ENCODE measurements around the gene DAB2. TPM values are rescaled to one million over a fixed set of nuclear protein-coding genes. Genes with fewer than 3 reads are reported as not detected.

The DAB2 gene
- polyA plus RNA-seq, 1 experiment: 168 TPM

DNA sequence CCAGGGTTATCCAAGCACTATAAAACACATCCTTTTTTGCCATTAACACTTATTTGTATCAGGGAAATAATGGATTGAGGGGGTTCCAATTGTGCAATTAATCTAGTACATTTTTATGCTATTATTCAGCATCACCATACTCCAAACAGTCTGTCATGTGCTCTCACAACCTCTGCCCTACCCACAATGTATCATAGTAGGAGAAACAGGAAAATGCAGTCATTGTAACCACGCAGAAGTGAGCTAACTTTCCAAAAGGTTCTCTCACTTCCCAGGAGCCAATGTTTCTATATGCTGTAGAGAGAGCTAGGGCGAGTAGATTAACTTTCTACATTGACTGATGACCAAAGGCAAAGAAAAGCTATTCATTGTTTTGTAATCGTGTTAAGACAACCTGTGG lies 29.8 kb downstream of the DAB2 start:
- DNase-seq (ENCODE audit: low read depth): peak; percentile 53
- CTCF ChIA-PET: interaction anchor here (5.4 kb wide), 1 partner anchor 18 kb away, joined by 27 read pairs; no protein-coding TSS in a partner anchor
- H3K4me3 ChIP-seq (ENCODE audit: low read depth, low read length): no peak overlapping the region
- TF ChIP-seq, protein P1, sequence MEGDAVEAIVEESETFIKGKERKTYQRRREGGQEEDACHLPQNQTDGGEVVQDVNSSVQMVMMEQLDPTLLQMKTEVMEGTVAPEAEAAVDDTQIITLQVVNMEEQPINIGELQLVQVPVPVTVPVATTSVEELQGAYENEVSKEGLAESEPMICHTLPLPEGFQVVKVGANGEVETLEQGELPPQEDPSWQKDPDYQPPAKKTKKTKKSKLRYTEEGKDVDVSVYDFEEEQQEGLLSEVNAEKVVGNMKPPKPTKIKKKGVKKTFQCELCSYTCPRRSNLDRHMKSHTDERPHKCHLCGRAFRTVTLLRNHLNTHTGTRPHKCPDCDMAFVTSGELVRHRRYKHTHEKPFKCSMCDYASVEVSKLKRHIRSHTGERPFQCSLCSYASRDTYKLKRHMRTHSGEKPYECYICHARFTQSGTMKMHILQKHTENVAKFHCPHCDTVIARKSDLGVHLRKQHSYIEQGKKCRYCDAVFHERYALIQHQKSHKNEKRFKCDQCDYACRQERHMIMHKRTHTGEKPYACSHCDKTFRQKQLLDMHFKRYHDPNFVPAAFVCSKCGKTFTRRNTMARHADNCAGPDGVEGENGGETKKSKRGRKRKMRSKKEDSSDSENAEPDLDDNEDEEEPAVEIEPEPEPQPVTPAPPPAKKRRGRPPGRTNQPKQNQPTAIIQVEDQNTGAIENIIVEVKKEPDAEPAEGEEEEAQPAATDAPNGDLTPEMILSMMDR (IDR thresholded peaks at IDR 0.05; ENCODE audit: insufficient read depth, low read depth, low read length): no peak
- no peaks in the 10 kb centered on the region for H3K27me3 ChIP-seq (ENCODE audit: control insufficient read depth, insufficient read depth, low read length)
- H3K36me3 ChIP-seq (ENCODE audit: control insufficient read depth, insufficient read depth, low read length): peaks cover 21% of the 10 kb centered on the region
- POLR2A ChIA-PET: interaction anchor here (0.7 kb wide), 1 partner anchor 12 kb away, joined by 4 read pairs; no protein-coding TSS in a partner anchor

DNA sequence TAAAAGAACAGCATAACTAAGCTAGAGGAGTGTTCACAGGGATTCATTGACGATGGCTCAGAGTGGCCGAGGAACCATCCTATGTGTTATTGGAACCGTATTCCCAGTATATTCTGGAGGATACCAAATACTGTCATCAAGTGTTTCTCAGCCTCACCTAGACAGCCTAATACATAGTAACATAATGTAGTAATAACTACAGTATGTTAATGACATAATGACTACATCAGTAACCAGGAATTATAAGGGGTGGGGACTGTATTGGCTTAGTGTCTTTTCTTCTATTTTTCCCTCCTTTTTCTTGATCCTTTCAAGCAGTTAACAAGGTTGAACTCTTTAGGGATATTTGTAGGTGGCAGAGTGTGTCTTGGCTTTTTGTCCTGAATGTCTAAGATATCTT lies 33.8 kb downstream of the DAB2 start:
- DNase-seq (ENCODE audit: low read depth): no peak
- TF ChIP-seq, protein P1 (IDR thresholded peaks at IDR 0.05; ENCODE audit: insufficient read depth, low read depth, low read length): no peak
- ChIA-PET CTCF (interaction anchor here (0.8 kb wide), 1 partner anchor 139 kb away, joined by 3 read pairs; no protein-coding TSS in a partner anchor), POLR2A (no interaction called here)
- no peak overlapping the region for H3K4me3 ChIP-seq (ENCODE audit: low read depth, low read length)
- peaks cover 20% of the 10 kb centered on the region for H3K36me3 ChIP-seq (ENCODE audit: control insufficient read depth, insufficient read depth, low read length)
- H3K27me3 ChIP-seq (ENCODE audit: control insufficient read depth, insufficient read depth, low read length): no peaks in the 10 kb centered on the region

DNA sequence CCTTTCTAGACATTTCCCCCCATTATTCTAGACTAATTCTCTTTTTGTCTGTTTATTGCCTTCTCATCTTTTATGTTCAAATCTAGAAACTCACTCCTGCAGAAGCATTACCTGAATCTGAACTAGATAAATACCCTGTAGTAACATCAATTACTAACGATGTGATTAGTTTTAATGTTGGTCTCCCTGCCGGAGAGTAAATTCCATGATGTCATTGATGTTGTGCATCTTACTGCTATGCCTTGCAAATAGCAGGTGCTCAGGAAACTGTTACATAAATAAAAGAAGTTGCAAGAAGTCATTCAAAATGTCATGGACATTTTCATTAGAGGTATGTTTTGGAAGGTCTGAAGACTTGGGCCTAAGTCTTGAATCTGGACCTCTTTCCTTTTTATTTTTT lies 37.5 kb downstream of the DAB2 start:
- DNase-seq (ENCODE audit: low read depth): no peak
- CTCF ChIA-PET: no interaction called here
- POLR2A ChIA-PET: no interaction called here

DNA sequence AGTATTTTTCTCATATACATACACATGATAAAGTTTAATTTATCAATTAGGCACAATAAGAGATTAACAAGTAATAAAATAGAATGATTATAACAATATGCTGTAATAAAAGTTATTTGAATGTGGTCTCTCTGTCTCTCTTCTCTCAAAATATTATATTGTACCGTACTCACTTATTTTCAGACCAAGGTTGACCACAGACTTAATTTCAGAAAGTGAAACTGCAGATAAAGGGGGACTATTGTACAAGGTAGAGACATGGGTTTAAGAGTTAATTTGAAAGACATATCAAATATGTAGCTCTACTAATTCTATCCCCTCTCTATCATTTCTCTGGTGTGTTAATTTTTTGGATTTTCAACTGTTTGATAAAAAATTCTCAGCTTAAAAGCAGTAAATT lies 40.5 kb downstream of the DAB2 start:
- TF ChIP-seq, protein P1 (IDR thresholded peaks at IDR 0.05; ENCODE audit: insufficient read depth, low read depth, low read length): no peak
- DNase-seq (ENCODE audit: low read depth): no peak
- ChIA-PET POLR2A (no interaction called here), CTCF (interaction anchor here (1.5 to 2.3 kb wide), 3 partner anchors 9 to 164 kb away, joined by 3 to 14 read pairs (median 9); no protein-coding TSS in a partner anchor)
- Histone ChIP-seq H3K4me3 (ENCODE audit: low read depth, low read length) (no peak overlapping the region), H3K27me3 (ENCODE audit: control insufficient read depth, insufficient read depth, low read length) (no peaks in the 10 kb centered on the region), H3K36me3 (ENCODE audit: control insufficient read depth, insufficient read depth, low read length) (peaks cover 34% of the 10 kb centered on the region)

More for the DNA sequence above, 37.5 kb downstream of the DAB2 start:
- no peak overlapping the region for H3K4me3 ChIP-seq (ENCODE audit: low read depth, low read length)
- H3K27me3 ChIP-seq (ENCODE audit: control insufficient read depth, insufficient read depth, low read length): no peaks in the 10 kb centered on the region
- TF ChIP-seq, protein P1 (IDR thresholded peaks at IDR 0.05; ENCODE audit: insufficient read depth, low read depth, low read length): no peak
- peaks cover 28% of the 10 kb centered on the region for H3K36me3 ChIP-seq (ENCODE audit: control insufficient read depth, insufficient read depth, low read length)

DNA sequence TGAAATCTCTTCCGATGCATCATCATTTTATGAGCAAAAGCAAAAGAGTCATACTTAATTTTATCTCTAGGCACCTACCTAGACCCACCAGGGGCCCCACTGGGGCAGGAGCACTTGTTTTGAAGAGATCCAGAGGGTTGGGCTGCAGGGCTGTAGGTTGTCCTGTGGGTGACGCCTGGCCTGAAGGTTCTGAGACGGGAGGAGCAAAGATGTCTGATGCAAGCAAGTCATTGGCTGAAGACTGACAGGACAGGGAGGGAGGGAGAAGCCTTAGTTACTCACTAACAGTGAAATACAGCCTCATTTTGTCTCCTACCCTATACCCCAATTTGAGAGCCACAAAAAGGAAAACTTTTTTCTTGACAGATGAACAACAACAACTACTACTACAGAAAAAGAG lies 43.4 kb downstream of the DAB2 start:
- CTCF ChIA-PET: interaction anchor here (1.0 to 6.6 kb wide), 2 partner anchors 166 to 199 kb away, joined by 4 to 64 read pairs; no protein-coding TSS in a partner anchor
- POLR2A ChIA-PET: no interaction called here

More for the DNA sequence above, 43.4 kb downstream of the DAB2 start:
- DNase-seq (ENCODE audit: low read depth): no peak
- TF ChIP-seq, protein P1 (IDR thresholded peaks at IDR 0.05; ENCODE audit: insufficient read depth, low read depth, low read length): no peak
- Histone ChIP-seq H3K27me3 (ENCODE audit: control insufficient read depth, insufficient read depth, low read length) (no peaks in the 10 kb centered on the region), H3K4me3 (ENCODE audit: low read depth, low read length) (no peak overlapping the region), H3K36me3 (ENCODE audit: control insufficient read depth, insufficient read depth, low read length) (peaks cover 35% of the 10 kb centered on the region)
